ENCODE data around the gene NPIPA1. TPM values are rescaled to one million over a fixed set of nuclear protein-coding genes. Genes with fewer than 3 reads are reported as not detected.
"Not testable (repeated sequence)": the region's sequence is repeated elsewhere in the genome, so short reads cannot be mapped to it uniquely, and the experiment has no call there.

Gene NPIPA1
- polyA plus RNA-seq, 3 donors, result 63.7 TPM; not detected in 2

GRCh38 chr16:14981234-14981633, 44.0 kb downstream of the NPIPA1 start:
- H3K36me3 ChIP-seq (replicated peaks in 1 of 2; ENCODE audit: control insufficient read depth in 1 of 2, insufficient read depth in 2 of 2, low read length in 2 of 2), result peaks cover 6 to 17% of the 10 kb centered on the region in 2 donors
- intact Hi-C loops (cut with micrococcal nuclease); DNase-seq; H3K9me3 ChIP-seq (replicated peaks in 1 of 2; ENCODE audit: control insufficient read depth in 1 of 2, insufficient read depth in 1 of 2, low read length in 2 of 2); H3K27me3 Mint-ChIP-seq (ENCODE audit: low read depth in 3 of 3); H3K27ac Mint-ChIP-seq; H3K27me3 ChIP-seq (ENCODE audit: control insufficient read depth in 2 of 2, insufficient read depth in 2 of 2, low read length in 2 of 2); H3K27ac ChIP-seq (ENCODE audit: low read depth in 1 of 2, low read length in 2 of 2); H3K4me1 ChIP-seq (ENCODE audit: control insufficient read depth in 1 of 2, insufficient read depth in 2 of 2, low read length in 2 of 2); H3K9ac ChIP-seq (ENCODE audit: insufficient read depth, low read length, poor library complexity, severe bottlenecking); H3K4me3 ChIP-seq (replicated peaks in 1 of 3; ENCODE audit: low read depth in 2 of 3, low read length in 3 of 3); H3K4me2 ChIP-seq (replicated peaks; ENCODE audit: extremely low read depth, low read length, poor library complexity, severe bottlenecking); H3K9me3 Mint-ChIP-seq; H3K4me3 Mint-ChIP-seq; H2AFZ ChIP-seq (ENCODE audit: insufficient read depth, low read depth, low read length, poor library complexity, severe bottlenecking): not testable (repeated sequence)
- peaks cover 20 to 31% of the 10 kb centered on the region in 2 donors for H3K36me3 Mint-ChIP-seq
- peaks cover 15% of the 10 kb centered on the region for H3K4me1 Mint-ChIP-seq
- peaks cover 81% of the 10 kb centered on the region for H4K20me1 ChIP-seq (ENCODE audit: insufficient read depth, low read length)
- no CpG with 5 or more reads among the region's 3 CpGs for WGBS (ENCODE audit: insufficient coverage)
- H3K79me2 ChIP-seq (ENCODE audit: insufficient read depth, low read length), result peaks cover 93% of the 10 kb centered on the region

DNA sequence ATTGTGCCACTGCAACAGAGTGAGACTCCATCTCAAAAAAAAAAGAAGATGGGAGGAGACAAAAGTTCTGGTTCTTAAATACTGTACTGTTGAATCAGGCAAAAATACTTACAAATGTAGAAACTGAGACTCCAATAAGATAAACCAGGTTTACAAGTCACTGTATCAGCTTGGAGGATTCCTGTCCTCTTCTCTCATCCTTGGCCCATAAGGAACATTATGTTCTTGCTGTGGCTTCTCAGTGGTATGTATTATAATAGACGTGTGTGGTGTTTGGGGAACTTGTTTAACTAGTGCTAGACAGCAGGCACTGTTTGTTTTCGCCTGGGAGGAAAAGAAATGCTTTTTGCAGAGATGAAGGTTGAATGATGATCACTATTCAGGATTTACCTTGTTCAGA, 45.3 kb downstream of the NPIPA1 start:
- H3K27me3 Mint-ChIP-seq (ENCODE audit: low read depth in 3 of 3); H3K27me3 ChIP-seq (ENCODE audit: control insufficient read depth in 2 of 2, insufficient read depth in 2 of 2, low read length in 2 of 2); H3K4me1 Mint-ChIP-seq; DNase-seq; H3K27ac ChIP-seq (ENCODE audit: low read depth in 1 of 2, low read length in 2 of 2); H3K4me1 ChIP-seq (ENCODE audit: control insufficient read depth in 1 of 2, insufficient read depth in 2 of 2, low read length in 2 of 2); H3K4me3 Mint-ChIP-seq; H3K9ac ChIP-seq (ENCODE audit: insufficient read depth, low read length, poor library complexity, severe bottlenecking); H3K4me2 ChIP-seq (replicated peaks; ENCODE audit: extremely low read depth, low read length, poor library complexity, severe bottlenecking); H3K9me3 ChIP-seq (replicated peaks in 1 of 2; ENCODE audit: control insufficient read depth in 1 of 2, insufficient read depth in 1 of 2, low read length in 2 of 2); H2AFZ ChIP-seq (ENCODE audit: insufficient read depth, low read depth, low read length, poor library complexity, severe bottlenecking); H3K9me3 Mint-ChIP-seq; intact Hi-C loops (cut with micrococcal nuclease); H3K4me3 ChIP-seq (replicated peaks in 1 of 3; ENCODE audit: low read depth in 2 of 3, low read length in 3 of 3): not testable (repeated sequence)
- H3K36me3 ChIP-seq (replicated peaks in 1 of 2; ENCODE audit: control insufficient read depth in 1 of 2, insufficient read depth in 2 of 2, low read length in 2 of 2), result peaks cover 6 to 27% of the 10 kb centered on the region in 2 donors
- H3K36me3 Mint-ChIP-seq, result peaks cover 24 to 41% of the 10 kb centered on the region in 2 donors
- H3K79me2 ChIP-seq (ENCODE audit: insufficient read depth, low read length), result peaks cover 91% of the 10 kb centered on the region
- peak overlapping the region in 1 of 7 donors; percentile 49 for H3K27ac Mint-ChIP-seq
- H4K20me1 ChIP-seq (ENCODE audit: insufficient read depth, low read length), result peaks cover 77% of the 10 kb centered on the region
- WGBS (ENCODE audit: insufficient coverage), result no CpG with 5 or more reads among the region's 2 CpGs

- H3K9ac ChIP-seq (ENCODE audit: insufficient read depth, low read length, poor library complexity, severe bottlenecking); H3K4me1 ChIP-seq (ENCODE audit: control insufficient read depth in 1 of 2, insufficient read depth in 2 of 2, low read length in 2 of 2); H2AFZ ChIP-seq (ENCODE audit: insufficient read depth, low read depth, low read length, poor library complexity, severe bottlenecking); H3K4me1 Mint-ChIP-seq; H3K9me3 ChIP-seq (replicated peaks in 1 of 2; ENCODE audit: control insufficient read depth in 1 of 2, insufficient read depth in 1 of 2, low read length in 2 of 2); H3K4me2 ChIP-seq (replicated peaks; ENCODE audit: extremely low read depth, low read length, poor library complexity, severe bottlenecking); H3K27ac ChIP-seq (ENCODE audit: low read depth in 1 of 2, low read length in 2 of 2); H3K27me3 ChIP-seq (ENCODE audit: control insufficient read depth in 2 of 2, insufficient read depth in 2 of 2, low read length in 2 of 2); DNase-seq; H3K4me3 ChIP-seq (replicated peaks in 1 of 3; ENCODE audit: low read depth in 2 of 3, low read length in 3 of 3); H3K4me3 Mint-ChIP-seq; intact Hi-C loops (cut with micrococcal nuclease): not testable (repeated sequence)
- H3K36me3 ChIP-seq (replicated peaks in 1 of 2; ENCODE audit: control insufficient read depth in 1 of 2, insufficient read depth in 2 of 2, low read length in 2 of 2), result peaks cover 12 to 51% of the 10 kb centered on the region in 2 donors
- H4K20me1 ChIP-seq (ENCODE audit: insufficient read depth, low read length), result peaks cover 76% of the 10 kb centered on the region
- Mint-ChIP-seq H3K27ac (peak overlapping the region in 1 of 7 donors; percentile 57), H3K36me3 (peaks cover 44 to 69% of the 10 kb centered on the region in 2 donors), H3K27me3 (ENCODE audit: low read depth in 3 of 3) (peaks cover 3 to 14% (median 7%) of the 10 kb centered on the region in 3 donors), H3K9me3 (peaks cover 6 to 20% (median 10%) of the 10 kb centered on the region in 7 donors)
- WGBS (ENCODE audit: insufficient coverage), result 7% methylated on average over 2 of the region's 8 CpGs
- peaks cover 80% of the 10 kb centered on the region for H3K79me2 ChIP-seq (ENCODE audit: insufficient read depth, low read length)
These were observed 50.8 kb downstream of the NPIPA1 start for GRCh38 chr16:14988092-14988491.

DNA sequence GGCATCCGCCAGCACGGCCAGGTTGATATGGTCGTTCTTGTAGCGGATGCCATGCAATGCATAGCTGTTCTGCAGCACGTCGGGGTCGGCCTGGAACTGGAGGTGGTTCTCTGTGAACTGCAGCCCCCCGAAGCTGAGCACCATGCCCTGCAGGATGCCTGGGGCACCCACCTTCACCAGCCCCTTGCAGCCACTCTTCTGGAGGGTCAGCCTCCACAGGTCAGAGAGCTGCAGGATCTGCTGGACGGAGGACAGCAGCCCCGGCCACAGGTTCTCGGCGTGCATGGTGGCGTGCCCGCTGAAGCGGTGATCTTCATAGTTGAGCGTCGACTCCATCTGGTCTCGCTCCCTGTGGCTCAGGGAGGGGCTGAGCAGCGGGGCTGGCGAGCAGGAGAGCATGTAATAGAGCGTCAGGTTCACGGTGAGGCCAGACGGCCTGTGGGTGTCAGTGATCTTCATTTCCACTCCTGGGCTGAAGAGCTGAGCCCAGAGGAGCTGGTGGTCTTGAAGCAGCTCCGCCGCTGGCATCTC, 51.5 kb downstream of the NPIPA1 start:
- Mint-ChIP-seq H3K27me3 (ENCODE audit: low read depth in 3 of 3) (peaks cover 3 to 14% (median 7%) of the 10 kb centered on the region in 3 donors), H3K27ac (peak overlapping the region in 1 of 7 donors; percentile 59), H3K9me3 (peaks cover 8 to 20% (median 10%) of the 10 kb centered on the region in 7 donors), H3K4me3 (peak overlapping the region in 1 of 2 donors; percentile 8), H3K36me3 (peaks cover 46 to 71% of the 10 kb centered on the region in 2 donors)
- H3K4me3 ChIP-seq (replicated peaks in 1 of 3; ENCODE audit: low read depth in 2 of 3, low read length in 3 of 3); intact Hi-C loops (cut with micrococcal nuclease); H3K9me3 ChIP-seq (replicated peaks in 1 of 2; ENCODE audit: control insufficient read depth in 1 of 2, insufficient read depth in 1 of 2, low read length in 2 of 2); H2AFZ ChIP-seq (ENCODE audit: insufficient read depth, low read depth, low read length, poor library complexity, severe bottlenecking); DNase-seq; H3K4me2 ChIP-seq (replicated peaks; ENCODE audit: extremely low read depth, low read length, poor library complexity, severe bottlenecking); H3K27me3 ChIP-seq (ENCODE audit: control insufficient read depth in 2 of 2, insufficient read depth in 2 of 2, low read length in 2 of 2); H3K4me1 Mint-ChIP-seq; H3K4me1 ChIP-seq (ENCODE audit: control insufficient read depth in 1 of 2, insufficient read depth in 2 of 2, low read length in 2 of 2); H3K9ac ChIP-seq (ENCODE audit: insufficient read depth, low read length, poor library complexity, severe bottlenecking); H3K27ac ChIP-seq (ENCODE audit: low read depth in 1 of 2, low read length in 2 of 2): not testable (repeated sequence)
- peaks cover 12 to 51% of the 10 kb centered on the region in 2 donors for H3K36me3 ChIP-seq (replicated peaks in 1 of 2; ENCODE audit: control insufficient read depth in 1 of 2, insufficient read depth in 2 of 2, low read length in 2 of 2)
- WGBS (ENCODE audit: insufficient coverage), result 93% methylated on average over 25 of the region's 25 CpGs
- peaks cover 71% of the 10 kb centered on the region for H4K20me1 ChIP-seq (ENCODE audit: insufficient read depth, low read length)
- peaks cover 79% of the 10 kb centered on the region for H3K79me2 ChIP-seq (ENCODE audit: insufficient read depth, low read length)
